Right hindlimb (tissue), 1 donor: ENCODE data around the gene UACA.
"Not testable (repeated sequence)": the region's sequence is repeated elsewhere in the genome, so short reads cannot be mapped to it uniquely, and the experiment has no call there.

Source experiments
- DNase-seq: peaks from one replicate; pipeline ENCODE4 v3.0.0-alpha.2; 2018

UACA gene

DNA sequence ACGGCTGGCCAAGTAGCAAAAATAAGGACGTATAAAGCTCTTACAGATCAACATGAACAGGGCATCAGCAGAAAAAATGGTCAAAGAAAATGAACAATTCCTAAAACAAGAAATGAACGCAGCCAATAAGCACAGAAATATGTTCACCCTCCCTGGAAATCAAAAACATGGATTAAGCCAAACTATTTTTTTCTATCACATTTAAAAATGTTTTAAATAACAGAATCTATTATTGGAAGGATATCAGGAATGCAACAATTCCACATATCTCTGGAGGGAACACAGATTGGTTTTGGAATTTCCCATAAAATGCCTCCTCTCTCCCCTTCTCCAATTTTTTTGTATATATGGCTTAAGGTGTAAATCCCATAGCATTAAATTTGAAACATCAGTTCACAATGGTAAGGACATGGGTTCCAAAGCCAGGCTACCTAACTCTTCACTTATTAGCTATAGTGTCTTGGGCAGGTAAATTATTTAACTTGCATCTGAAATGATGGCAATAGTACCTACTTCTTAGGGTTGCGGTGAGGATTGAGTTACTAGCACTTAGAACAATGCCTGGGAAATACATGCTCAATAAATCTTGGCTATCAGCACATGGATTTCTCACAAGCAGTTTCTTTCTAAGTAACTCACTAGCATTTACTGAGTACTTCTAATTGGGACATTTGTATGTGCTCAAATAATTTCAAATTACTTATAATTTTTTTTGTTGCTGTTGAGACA, 10.1 kb downstream of the UACA start:
- DNase-seq, result no peak

DNA sequence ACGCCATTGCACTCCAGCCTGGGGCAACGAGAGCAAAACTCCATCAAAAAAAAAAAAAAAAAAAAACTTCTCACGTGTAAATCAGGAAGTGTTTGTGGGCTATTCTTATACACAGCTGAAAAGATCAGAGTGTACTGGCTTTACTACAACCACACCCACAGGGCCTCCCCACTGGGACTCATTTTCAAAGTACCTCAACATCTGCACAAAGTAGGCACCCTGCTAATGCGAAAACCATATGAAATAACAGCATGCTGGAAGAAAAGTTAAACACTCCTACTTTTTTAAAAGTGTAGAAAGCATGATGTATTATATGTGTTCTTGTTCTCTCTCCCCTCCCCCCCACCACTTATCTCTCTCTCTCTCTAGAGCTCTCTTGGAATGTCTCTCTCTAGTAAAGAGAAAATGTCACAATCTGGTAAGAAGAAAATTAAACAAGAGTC, 11.1 kb downstream of the UACA start:
- DNase-seq, result peak; percentile 71

- no peak for DNase-seq
Measured at GRCh38 chr15:70750203-70750869, 13.0 kb downstream of the UACA start.

GRCh38 chr15:70748281-70748747, 15.0 kb downstream of the UACA start:
- DNase-seq, result peak; percentile 25

GRCh38 chr15:70746598-70746997, 16.8 kb downstream of the UACA start:
- DNase-seq, result not testable (repeated sequence)

DNA sequence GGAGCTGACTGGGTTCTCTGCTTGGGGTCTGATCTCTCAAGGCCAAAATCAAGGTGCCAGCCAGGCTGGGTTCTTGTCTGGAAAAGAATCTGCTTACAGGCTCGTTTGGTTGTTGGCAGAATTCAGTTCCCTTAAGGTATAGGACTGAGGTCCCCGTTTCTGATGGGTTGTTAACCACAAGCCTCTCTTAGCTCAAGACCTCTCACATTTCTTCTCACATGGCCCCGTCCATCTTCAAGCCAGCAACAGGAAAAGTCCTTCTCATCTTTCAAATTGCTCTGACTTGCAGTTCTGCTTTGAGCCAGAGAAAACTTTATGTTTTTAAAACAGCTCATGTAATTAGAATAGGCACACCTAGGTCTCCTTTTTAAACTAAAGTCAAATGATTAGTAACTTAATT, 20.4 kb downstream of the UACA start:
- DNase-seq, result peak; percentile 52

GRCh38 chr15:70741677-70742293, 21.6 kb downstream of the UACA start:
- no peak for DNase-seq

- DNase-seq, result peak; percentile 58
Measured at GRCh38 chr15:70741107-70741531, 22.2 kb downstream of the UACA start.

GRCh38 chr15:70735040-70735439, 28.3 kb downstream of the UACA start:
- not testable (repeated sequence) for DNase-seq

DNA sequence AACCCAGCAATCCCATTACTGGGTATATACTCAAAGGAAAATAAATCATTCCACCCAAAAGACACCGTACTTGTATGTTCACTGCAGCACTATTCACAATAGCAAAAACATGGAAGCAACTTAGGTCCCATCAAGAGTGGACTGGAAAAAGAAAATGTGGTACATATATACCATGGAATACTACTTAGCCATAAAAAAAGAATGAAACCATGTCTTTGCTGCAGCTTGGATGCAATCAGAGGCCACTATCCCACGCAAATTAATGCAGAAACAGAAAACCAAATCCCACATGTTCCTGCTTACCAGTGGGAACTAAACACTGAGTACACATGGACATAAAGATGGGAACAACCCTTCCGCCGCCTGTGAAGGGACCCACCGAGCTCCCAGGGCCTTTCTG, 34.2 kb downstream of the UACA start:
- DNase-seq, result no peak

GRCh38 chr15:70726753-70727152, 36.6 kb downstream of the UACA start:
- DNase-seq, result no peak

- DNase-seq, result no peak
Measured at GRCh38 chr15:70723927-70724326, 39.4 kb downstream of the UACA start.

DNA sequence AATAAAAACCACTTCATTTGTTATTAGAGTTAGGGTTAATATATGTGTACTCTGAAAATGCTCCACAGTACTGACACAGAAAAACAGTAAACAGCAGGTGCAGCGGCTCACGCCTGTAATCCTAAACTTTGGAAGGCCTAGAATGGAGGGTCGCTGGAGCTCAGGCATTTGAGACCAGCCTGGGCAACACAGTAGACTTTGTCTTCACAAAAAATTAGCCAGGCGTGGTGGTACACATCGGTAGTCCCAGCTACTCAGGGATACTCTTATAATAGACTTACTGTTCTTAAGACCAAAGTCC, 40.3 kb downstream of the UACA start:
- no peak for DNase-seq

DNA sequence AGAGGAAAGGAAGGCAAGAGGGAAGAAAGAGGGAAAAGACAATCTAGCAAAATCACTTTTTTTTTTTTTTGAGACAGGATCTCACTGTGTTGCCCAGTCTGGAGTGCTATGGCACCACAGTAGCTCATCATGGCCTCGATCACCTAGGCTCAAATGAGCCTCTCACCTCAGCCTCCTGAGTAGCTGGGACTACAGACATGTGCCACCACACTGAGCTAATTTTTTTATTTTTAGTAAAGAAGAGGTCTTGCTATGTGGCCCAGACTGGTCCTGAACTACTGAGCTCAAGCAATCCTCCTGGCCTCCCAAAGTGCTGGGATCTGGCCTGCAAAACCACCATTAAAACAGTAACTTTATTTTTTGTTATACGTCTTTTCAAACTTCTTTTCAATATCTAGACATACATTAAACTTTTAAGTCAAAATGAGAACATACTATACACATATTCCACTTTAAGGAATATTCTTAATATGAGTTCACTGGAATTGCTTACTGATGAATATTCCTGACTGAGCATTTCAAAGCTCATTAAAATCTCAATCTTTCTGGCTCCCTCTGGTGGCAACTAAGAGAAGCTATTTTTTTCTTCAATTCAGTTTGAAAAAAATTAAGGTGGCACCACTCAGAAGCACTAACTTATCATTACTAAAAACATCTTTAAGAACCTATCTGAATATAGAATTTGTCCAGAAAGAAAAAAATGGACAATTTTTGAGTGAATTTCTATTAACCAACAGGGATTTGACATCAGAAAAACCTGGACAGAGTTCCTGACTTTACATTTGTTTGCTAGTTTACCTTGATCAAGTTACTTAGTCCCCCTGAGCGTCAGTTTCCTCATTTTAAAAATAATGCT, 40.9 kb downstream of the UACA start:
- no peak for DNase-seq

DNA sequence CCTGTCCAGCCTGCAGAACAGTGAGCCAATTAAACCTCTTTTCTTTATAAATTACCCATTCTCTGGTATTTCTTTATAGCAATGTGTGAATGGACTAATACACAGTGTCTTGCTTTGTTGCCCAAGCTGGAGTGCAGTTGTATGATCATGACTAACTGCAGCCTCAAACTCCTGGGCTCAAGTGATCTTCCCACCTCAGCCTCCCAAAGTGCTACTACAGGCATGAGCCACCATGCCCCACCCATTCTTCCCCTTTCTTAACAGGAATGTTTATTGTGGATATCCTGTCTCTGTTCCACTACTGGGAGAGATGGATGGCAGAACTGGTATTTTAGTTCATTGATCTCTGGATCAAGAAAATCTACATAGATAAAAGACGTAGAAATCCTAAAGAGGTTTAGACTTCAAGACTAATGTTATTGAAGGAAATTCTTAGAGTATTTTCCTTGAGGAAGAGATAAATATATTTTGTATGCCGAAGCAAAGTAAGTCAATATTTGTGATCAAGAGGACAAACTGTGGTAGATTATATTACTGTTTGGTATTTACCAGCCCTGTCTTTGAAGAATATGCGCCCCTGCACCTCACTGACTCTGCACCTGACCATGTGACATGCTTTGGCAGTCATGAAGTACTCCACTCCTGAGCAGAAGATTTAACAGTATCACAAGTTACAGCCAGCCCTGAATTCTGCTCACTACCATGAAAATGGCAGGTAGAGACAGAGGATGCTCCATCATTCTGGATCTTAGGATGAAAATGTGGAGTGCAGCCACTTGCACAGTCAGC, 42.9 kb downstream of the UACA start:
- DNase-seq, result no peak

DNA sequence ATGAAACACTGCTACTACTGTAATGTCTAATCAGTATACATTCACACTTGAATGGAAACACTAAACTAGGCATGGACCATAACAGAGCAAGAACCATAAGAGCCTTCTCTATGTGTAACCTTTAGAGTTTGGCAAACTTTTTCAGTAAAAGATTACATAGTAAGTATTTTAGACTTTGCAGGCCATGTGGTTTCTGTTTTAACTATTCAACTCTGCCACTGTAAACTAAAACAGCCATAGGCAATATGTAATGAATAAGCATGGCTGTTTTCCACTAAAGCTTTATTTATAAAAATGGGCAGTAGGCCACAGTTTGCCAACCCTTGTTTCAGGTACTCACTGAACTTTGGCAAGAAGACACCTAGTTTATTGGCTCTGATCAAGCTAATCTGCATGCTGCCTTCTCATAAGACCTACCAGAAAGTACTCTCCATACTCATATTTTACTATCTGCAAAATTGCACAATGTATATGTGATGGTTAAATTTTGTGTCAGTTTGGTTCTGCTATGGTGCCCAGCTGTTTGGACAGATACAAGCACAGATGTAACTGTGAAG, 46.0 kb downstream of the UACA start:
- DNase-seq, result no peak

- no peak for DNase-seq
Measured at GRCh38 chr15:70715840-70716485, 47.4 kb downstream of the UACA start.

DNA sequence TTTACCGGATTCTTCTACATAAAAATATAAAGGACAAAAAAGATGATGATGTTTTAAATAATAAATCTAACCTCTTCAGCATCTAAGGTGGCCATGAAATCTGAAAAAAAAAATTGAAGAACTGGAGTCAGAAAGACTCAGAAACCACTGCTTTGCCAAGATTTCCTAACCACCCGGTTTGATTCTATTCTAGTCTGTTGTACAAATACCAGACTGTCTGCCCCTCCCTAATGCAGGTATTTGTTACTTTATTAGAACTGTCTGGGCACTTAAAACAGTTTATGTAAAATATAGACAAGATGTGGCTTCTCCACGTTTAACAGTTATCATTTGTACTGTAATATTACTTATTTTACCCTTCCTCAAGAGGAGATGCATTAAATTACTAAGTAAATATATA, 48.8 kb downstream of the UACA start:
- DNase-seq, result no peak

GRCh38 chr15:70714015-70714414, 49.3 kb downstream of the UACA start:
- no peak for DNase-seq

GRCh38 chr15:70712271-70712670, 51.1 kb downstream of the UACA start:
- DNase-seq, result no peak

DNA sequence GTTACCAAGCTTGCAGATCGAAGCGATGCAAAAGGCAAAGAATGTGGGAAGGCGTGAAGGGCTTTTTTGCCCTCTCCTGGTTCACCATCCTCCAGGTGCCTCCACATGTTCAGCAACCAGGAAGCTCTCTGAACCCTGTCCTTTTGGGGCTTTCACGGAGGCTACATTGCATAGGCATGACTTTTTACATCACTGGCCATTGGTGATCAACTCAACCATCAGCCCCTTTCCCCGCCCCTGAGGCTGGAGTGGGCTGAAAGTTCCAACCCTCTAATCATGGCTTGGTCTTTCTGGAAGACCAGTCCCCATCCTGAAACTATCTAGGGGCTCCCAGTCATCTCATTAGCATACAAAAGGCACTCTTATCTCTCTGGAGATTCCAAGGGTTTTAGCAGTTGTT, 52.6 kb downstream of the UACA start:
- no peak for DNase-seq

GRCh38 chr15:70708839-70709238, 54.5 kb downstream of the UACA start:
- no peak for DNase-seq
